Parathyroid adenoma (tissue), 2 donors: Measurements from ENCODE around the gene PIEZO1.
A peak's percentile ranks its signal among the peaks of the same experiment; 100 is the strongest.

Experiments
- H2AFZ ChIP-seq: fragments of 300-600 bp; sonication (generic); one replicate; pipeline ENCODE4 v1.7.0; 2017; ENCODE audit warnings: antibody characterized with exemption, mild to moderate bottlenecking
- H3K27ac ChIP-seq: fragments of 300-600 bp; sonication (generic); one replicate; pipeline ENCODE4 v1.7.0; 2017
- H3K27me3 ChIP-seq: fragments of 300-600 bp; sonication (generic); one replicate; pipeline ENCODE4 v1.7.0; 2017; ENCODE audit warnings: low read length; ENCODE audit not compliant: control insufficient read depth, insufficient read depth
- H3K36me3 ChIP-seq: fragments of 300-600 bp; sonication (generic); one replicate; pipeline ENCODE4 v1.7.0; 2017; ENCODE audit warnings: low read length; ENCODE audit not compliant: control insufficient read depth, insufficient read depth
- H3K4me1 ChIP-seq: fragments of 300-600 bp; sonication (generic); one replicate; pipeline ENCODE4 v1.7.0; 2017; ENCODE audit warnings: control low read depth
- H3K4me2 ChIP-seq: fragments of 300-600 bp; sonication (generic); one replicate; pipeline ENCODE4 v1.7.0; 2017; ENCODE audit warnings: low read length
- H3K4me3 ChIP-seq: fragments of 300-600 bp; sonication (generic); one replicate; pipeline ENCODE4 v1.7.0; 2017; ENCODE audit warnings: low read depth, low read length
- H3K79me2 ChIP-seq: fragments of 300-600 bp; sonication (generic); one replicate; pipeline ENCODE4 v1.7.0; 2017; ENCODE audit warnings: control low read depth
- H3K9ac ChIP-seq: fragments of 300-600 bp; sonication (generic); one replicate; pipeline ENCODE4 v1.7.0; 2017; ENCODE audit warnings: mild to moderate bottlenecking
- H3K9me3 ChIP-seq: fragments of 300-600 bp; sonication (generic); one replicate; pipeline ENCODE4 v1.7.0; 2017; ENCODE audit warnings: low read length; ENCODE audit not compliant: control insufficient read depth
- CTCF ChIP-seq: fragments of 300-600 bp; sonication (generic); IDR thresholded peaks from one replicate; pipeline ENCODE4 v1.7.0; 2017; ENCODE audit warnings: antibody characterized with exemption, mild to moderate bottlenecking
- donor health status: primary hyperparathyroidism.

The PIEZO1 gene

GRCh38 chr16:88806491-88807111, 21.6 kb upstream of the PIEZO1 start:
- Histone ChIP-seq H3K4me1 (peaks cover 12% of the 10 kb centered on the region), H3K36me3 (no peaks in the 10 kb centered on the region), H3K27me3 (no peaks in the 10 kb centered on the region), H3K4me3 (no peak overlapping the region), H2AFZ (no peak overlapping the region), H3K4me2 (no peak overlapping the region), H3K9ac (no peak overlapping the region), H3K79me2 (no peaks in the 10 kb centered on the region), H3K9me3 (no peaks in the 10 kb centered on the region), H3K27ac (no peak overlapping the region)
- TF ChIP-seq CTCF: no peak

GRCh38 chr16:88805887-88806393, 20.9 kb upstream of the PIEZO1 start:
- Histone ChIP-seq H3K4me1 (peaks cover 12% of the 10 kb centered on the region), H3K9ac (no peak overlapping the region), H3K9me3 (no peaks in the 10 kb centered on the region), H3K27me3 (no peaks in the 10 kb centered on the region), H3K79me2 (no peaks in the 10 kb centered on the region), H3K4me2 (no peak overlapping the region), H3K4me3 (no peak overlapping the region), H2AFZ (no peak overlapping the region), H3K36me3 (no peaks in the 10 kb centered on the region), H3K27ac (no peak overlapping the region)
- TF ChIP-seq CTCF: no peak

GRCh38 chr16:88805340-88805715, 20.3 kb upstream of the PIEZO1 start:
- Histone ChIP-seq H3K4me1 (peaks cover 7% of the 10 kb centered on the region), H3K4me2 (no peak overlapping the region), H2AFZ (no peak overlapping the region), H3K4me3 (no peak overlapping the region), H3K9ac (no peak overlapping the region), H3K27ac (no peak overlapping the region), H3K27me3 (no peaks in the 10 kb centered on the region), H3K79me2 (no peaks in the 10 kb centered on the region), H3K36me3 (no peaks in the 10 kb centered on the region), H3K9me3 (no peaks in the 10 kb centered on the region)
- no peak for TF ChIP-seq CTCF

GRCh38 chr16:88804552-88805339, 19.7 kb upstream of the PIEZO1 start:
- no peaks in the 10 kb centered on the region for H3K36me3 ChIP-seq
- no peak overlapping the region for H3K9ac ChIP-seq
- H3K4me2 ChIP-seq: peak overlapping the region; percentile 54
- peak overlapping the region; percentile 40 for H2AFZ ChIP-seq
- H3K27ac ChIP-seq: no peak overlapping the region
- no peak for TF ChIP-seq CTCF
- H3K4me1 ChIP-seq: peaks cover 3% of the 10 kb centered on the region
- no peaks in the 10 kb centered on the region for H3K9me3 ChIP-seq
- H3K4me3 ChIP-seq: peak overlapping the region; percentile 24
- H3K27me3 ChIP-seq: no peaks in the 10 kb centered on the region
- no peaks in the 10 kb centered on the region for H3K79me2 ChIP-seq
